SK-N-SH (cell line): Measurements from ENCODE around the gene PBX1. TPM values are rescaled to one million over a fixed set of nuclear protein-coding genes. Genes with fewer than 3 reads are reported as not detected.
A peak's percentile ranks its signal among the peaks of the same experiment; 100 is the strongest.

ENCODE experiments used
- CTCF ChIA-PET: fragments of 300-600, 350-600 bp; formaldehyde crosslinking; extraction: SDS; loops from one replicate; lab custom pipeline; 2021; lab: Yijun Ruan, JAX
- POLR2A ChIA-PET: fragments of 350-600 bp; sonication (Branson Sonifier 250); formaldehyde crosslinking; extraction: SDS; loops from one replicate; lab custom pipeline; 2020; ENCODE audit warnings: antibody characterized with exemption, inconsistent platforms; lab: Yijun Ruan, JAX
- DNase-seq: peaks from one replicate; pipeline ENCODE4 v3.0.0; 2012
- H2AFZ ChIP-seq: fragments of 200-600 bp; sonication (generic); 2 replicates; pipeline ENCODE4 v1.8.1; 2016; ENCODE audit warnings: antibody characterized with exemption, mild to moderate bottlenecking, low read depth
- H3F3A ChIP-seq: fragments of 200-600 bp; sonication (generic); replicated peaks from 2 replicates; pipeline ENCODE3; 2016; ENCODE audit warnings: antibody characterized with exemption, mild to moderate bottlenecking; ENCODE audit not compliant: insufficient read depth
- H3K27ac ChIP-seq, 2 experiments: fragments of 200-500 bp in 1 of 2; fragments of 200-600 bp in 1 of 2; sonication (Bioruptor generic) in 1 of 2; sonication (generic), shearing (Covaris generic) in 1 of 2; 2 replicates each; pipeline versions ENCODE4 v1.5.1 to v1.6.1; 2014 to 2016; ENCODE audit warnings: low read depth in 2 of 2, inconsistent platforms in 1 of 2, low read length in 1 of 2, mild to moderate bottlenecking in 1 of 2, mixed read lengths in 1 of 2
- H3K27me3 ChIP-seq: fragments of 200-600 bp; sonication (generic), shearing (Covaris generic); 2 replicates; pipeline ENCODE4 v1.6.1; 2016; ENCODE audit warnings: mixed run types; ENCODE audit not compliant: insufficient read depth
- H3K36me3 ChIP-seq, 2 experiments: fragments of 200-500 bp in 1 of 2; fragments of 200-600 bp in 1 of 2; sonication (Bioruptor generic) in 1 of 2; sonication (generic) in 1 of 2; replicated peaks in 1 of 2; 2 replicates each; pipeline versions ENCODE3 to v1.5.1; 2014 to 2016; ENCODE audit warnings: low read length in 1 of 2, mild to moderate bottlenecking in 1 of 2; ENCODE audit not compliant: insufficient read depth in 2 of 2, control insufficient read depth in 1 of 2
- H3K4me1 ChIP-seq, 2 experiments: fragments of 200-500 bp in 1 of 2; fragments of 200-600 bp in 1 of 2; sonication (Bioruptor generic) in 1 of 2; sonication (generic), shearing (Covaris generic) in 1 of 2; 2 replicates each; pipeline versions ENCODE4 v1.5.1 to v1.6.1; 2014 to 2016; ENCODE audit warnings: low read depth in 1 of 2, low read length in 1 of 2, mixed run types in 1 of 2; ENCODE audit not compliant: insufficient read depth in 2 of 2, control insufficient read depth in 1 of 2
- H3K4me2 ChIP-seq: fragments of 200-600 bp; sonication (generic), shearing (Covaris generic); 2 replicates; pipeline ENCODE4 v1.6.1; 2017; ENCODE audit warnings: mixed run types
- H3K4me3 ChIP-seq, 2 experiments: fragments of 200-500 bp in 1 of 2; fragments of 200-600 bp in 1 of 2; sonication (Bioruptor generic) in 1 of 2; sonication (generic), shearing (Covaris generic) in 1 of 2; 2 replicates each; pipeline versions ENCODE4 v1.5.1 to v1.8.1; 2014 to 2016; ENCODE audit warnings: low read depth in 2 of 2, inconsistent platforms in 1 of 2, low read length in 1 of 2, mild to moderate bottlenecking in 1 of 2, mixed read lengths in 1 of 2, moderate library complexity in 1 of 2
- H3K79me2 ChIP-seq: fragments of 200-600 bp; sonication (generic); 2 replicates; pipeline ENCODE4 v1.8.1; 2017; ENCODE audit warnings: mild to moderate bottlenecking; ENCODE audit not compliant: insufficient read depth
- H3K9ac ChIP-seq: fragments of 200-600 bp; sonication (generic); 2 replicates; pipeline ENCODE4 v1.6.1; 2017; ENCODE audit warnings: mixed run types
- H3K9me2 ChIP-seq: fragments of 200-600 bp; sonication (generic); 2 replicates; pipeline ENCODE4 v1.6.1; 2017; ENCODE audit warnings: mixed run types
- H3K9me3 ChIP-seq: fragments of 200-600 bp; sonication (generic); 2 replicates; pipeline ENCODE4 v1.6.1; 2017; ENCODE audit warnings: mixed run types, mild to moderate bottlenecking, moderate library complexity
- H4K20me1 ChIP-seq: fragments of 200-600 bp; sonication (generic); 2 replicates; pipeline ENCODE4 v1.6.1; 2017; ENCODE audit warnings: mild to moderate bottlenecking, mixed run types; ENCODE audit not compliant: insufficient read depth
- FOSL2 ChIP-seq: IDR thresholded peaks from 2 replicates; pipeline ENCODE4 v1.4.0; 2012; ENCODE audit warnings: low read depth, mild to moderate bottlenecking, moderate library complexity, borderline replicate concordance
- FOXJ3 ChIP-seq: sonication (generic); formaldehyde crosslinking; IDR thresholded peaks from 2 replicates; pipeline ENCODE4 v1.5.1; 2020; ENCODE audit warnings: mild to moderate bottlenecking, missing genetic modification reagents
- GATA2 ChIP-seq: sonication (generic); formaldehyde crosslinking; IDR thresholded peaks from 2 replicates; pipeline ENCODE4 v1.5.0; 2020; ENCODE audit warnings: mild to moderate bottlenecking, missing genetic modification reagents
- IRF3 ChIP-seq: fragments of 150-350 bp; IDR thresholded peaks from 2 replicates; pipeline ENCODE4 v1.6.1; 2016; ENCODE audit warnings: mild to moderate bottlenecking, low read depth, low read length
- MAX ChIP-seq: IDR thresholded peaks from 2 replicates; pipeline ENCODE4 v1.4.0; 2012; ENCODE audit warnings: low read depth
- NFIC ChIP-seq: IDR thresholded peaks from 2 replicates; pipeline ENCODE4 v1.4.0; 2012; ENCODE audit warnings: borderline replicate concordance
- RCOR1 ChIP-seq: fragments of 150-350 bp; IDR thresholded peaks from 2 replicates; pipeline ENCODE4 v1.6.1; 2017; ENCODE audit warnings: antibody characterized with exemption, low read length
- REST ChIP-seq: IDR thresholded peaks from 2 replicates; pipeline ENCODE4 v1.6.1; 2012; ENCODE audit warnings: mild to moderate bottlenecking, low read depth, low read length, moderate library complexity
- RFX5 ChIP-seq: IDR thresholded peaks from 2 replicates; pipeline ENCODE4 v1.6.1; 2012; ENCODE audit warnings: mild to moderate bottlenecking, improper control_type of control experiment, low read length
- RXRA ChIP-seq: IDR thresholded peaks from 2 replicates; pipeline ENCODE4 v1.4.0; 2012; ENCODE audit warnings: low read depth, mild to moderate bottlenecking, borderline replicate concordance
- TAF1 ChIP-seq: IDR thresholded peaks from 2 replicates; pipeline ENCODE4 v1.6.1; 2012; ENCODE audit warnings: low read depth, mild to moderate bottlenecking, low read length, moderate library complexity, borderline replicate concordance
- TEAD4 ChIP-seq: IDR thresholded peaks from 2 replicates; pipeline ENCODE4 v1.4.0; 2012; ENCODE audit warnings: mild to moderate bottlenecking, borderline replicate concordance; ENCODE audit not compliant: insufficient read depth
- YY1 ChIP-seq: IDR thresholded peaks from 2 replicates; pipeline ENCODE4 v1.4.0; 2012; ENCODE audit warnings: low read depth, mild to moderate bottlenecking
- WGBS: methylation state at CpG from one replicate; pipeline ENCODE4 v1.1.6; 2017; ENCODE audit warnings: low lambda C conversion rate; 5-methylcytosine and 5-hydroxymethylcytosine counted together
- polyA plus RNA-seq, 3 experiments: library from polyadenylated mRNA; depleted of rRNA; stranded (reverse); fragments of >200 nt; gene quantifications; 2 replicates each; pipeline ENCODE4 v1.2.3, GENCODE V29; 2012
- TF ChIP-seq, protein P1 (sequence below): IDR thresholded peaks from 2 replicates; pipeline ENCODE4 v1.4.0; 2012; ENCODE audit warnings: low read depth, borderline replicate concordance
- TF ChIP-seq, protein P2 (sequence below): fragments of 150-350 bp; IDR thresholded peaks from 2 replicates; pipeline ENCODE4 v1.6.1; 2017; ENCODE audit warnings: antibody characterized with exemption, low read length, low read depth, borderline replicate concordance

Gene PBX1
- polyA plus RNA-seq, 1 of the 3 experiments (the other 2 are of a cell fraction) = 27.0 TPM

- Histone ChIP-seq H3K79me2 (no peaks in the 10 kb centered on the region), H3F3A (no peaks in the 10 kb centered on the region), H2AFZ (no peak overlapping the region), H3K4me3 (no peak overlapping the region), H3K9ac (no peak overlapping the region), H3K27ac (no peak overlapping the region), H3K27me3 (no peaks in the 10 kb centered on the region), H3K4me2 (no peak overlapping the region)
- WGBS = 74% methylated on average over 3 of the region's 3 CpGs
- CTCF ChIA-PET = no interaction called here
- peak; percentile 4 for DNase-seq
- TF ChIP-seq FOSL2 (no peak), TEAD4 (no peak), RFX5 (no peak), TAF1 (no peak), YY1 (no peak), REST (no peak), RCOR1 (no peak), MAX (no peak), FOXJ3 (CRISPR knock-in tag) (no peak), RXRA (no peak), GATA2 (no peak), IRF3 (no peak), NFIC (no peak)
- TF ChIP-seq, protein P1, sequence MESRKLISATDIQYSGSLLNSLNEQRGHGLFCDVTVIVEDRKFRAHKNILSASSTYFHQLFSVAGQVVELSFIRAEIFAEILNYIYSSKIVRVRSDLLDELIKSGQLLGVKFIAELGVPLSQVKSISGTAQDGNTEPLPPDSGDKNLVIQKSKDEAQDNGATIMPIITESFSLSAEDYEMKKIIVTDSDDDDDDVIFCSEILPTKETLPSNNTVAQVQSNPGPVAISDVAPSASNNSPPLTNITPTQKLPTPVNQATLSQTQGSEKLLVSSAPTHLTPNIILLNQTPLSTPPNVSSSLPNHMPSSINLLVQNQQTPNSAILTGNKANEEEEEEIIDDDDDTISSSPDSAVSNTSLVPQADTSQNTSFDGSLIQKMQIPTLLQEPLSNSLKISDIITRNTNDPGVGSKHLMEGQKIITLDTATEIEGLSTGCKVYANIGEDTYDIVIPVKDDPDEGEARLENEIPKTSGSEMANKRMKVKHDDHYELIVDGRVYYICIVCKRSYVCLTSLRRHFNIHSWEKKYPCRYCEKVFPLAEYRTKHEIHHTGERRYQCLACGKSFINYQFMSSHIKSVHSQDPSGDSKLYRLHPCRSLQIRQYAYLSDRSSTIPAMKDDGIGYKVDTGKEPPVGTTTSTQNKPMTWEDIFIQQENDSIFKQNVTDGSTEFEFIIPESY = no peak
- TF ChIP-seq, protein P2, sequence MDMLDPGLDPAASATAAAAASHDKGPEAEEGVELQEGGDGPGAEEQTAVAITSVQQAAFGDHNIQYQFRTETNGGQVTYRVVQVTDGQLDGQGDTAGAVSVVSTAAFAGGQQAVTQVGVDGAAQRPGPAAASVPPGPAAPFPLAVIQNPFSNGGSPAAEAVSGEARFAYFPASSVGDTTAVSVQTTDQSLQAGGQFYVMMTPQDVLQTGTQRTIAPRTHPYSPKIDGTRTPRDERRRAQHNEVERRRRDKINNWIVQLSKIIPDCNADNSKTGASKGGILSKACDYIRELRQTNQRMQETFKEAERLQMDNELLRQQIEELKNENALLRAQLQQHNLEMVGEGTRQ = no peak
- TF ChIP-seq, all 33 proteins: peak for 0
- Histone ChIP-seq H3K4me1 (no peaks in the 10 kb centered on the region; a peak in 2 of 4 replicates), H3K9me3 (no peaks in the 10 kb centered on the region), H3K9me2 (no peaks in the 10 kb centered on the region), H4K20me1 (no peaks in the 10 kb centered on the region), H3K36me3 (peaks cover 9 to 26% of the 10 kb centered on the region in 2 experiments)
- POLR2A ChIA-PET = no interaction called here
These were observed 284.9 kb downstream of the PBX1 start for GRCh38 chr1:164843743-164844500.
